Omental fat pad (tissue), 4 donors: ENCODE measurements around the gene RHBDD3. TPM values are rescaled to one million over a fixed set of nuclear protein-coding genes. Genes with fewer than 3 reads are reported as not detected.

ENCODE experiments used
- ATAC-seq: fragments of 150-250 bp; one replicate; pipeline ENCODE4 v1.9.1; 2016; ENCODE audit warnings: mild to moderate bottlenecking, moderate library complexity; ENCODE audit not compliant: low FRiP score
- DNase-seq: peaks from one replicate; pipeline ENCODE4 v3.0.0-alpha.2; 2019; ENCODE audit warnings: low spot score
- total RNA-seq, 4 donors: library from RNA; depleted of rRNA; stranded (reverse); fragments of >200 nt; gene quantifications; one replicate each; pipeline ENCODE4 v1.1.0, GENCODE V29; 2016
- TF ChIP-seq, protein P1 (sequence below), 3 donors: fragments of 450-650 bp; IDR thresholded peaks; one replicate each; pipeline ENCODE4 v1.5.1; 2016 to 2017; ENCODE audit warnings: antibody characterized with exemption in 3 of 3, mild to moderate bottlenecking in 3 of 3, moderate library complexity in 2 of 3

Gene RHBDD3
- total RNA-seq, 4 donors from 2014 or later: 15.0 to 30.8 (median 25.4) TPM

GRCh38 chr22:29275819-29276565 is 8.2 kb upstream of the RHBDD3 start:
- ATAC-seq (no peak), DNase-seq (no peak)
- TF ChIP-seq, protein P1, sequence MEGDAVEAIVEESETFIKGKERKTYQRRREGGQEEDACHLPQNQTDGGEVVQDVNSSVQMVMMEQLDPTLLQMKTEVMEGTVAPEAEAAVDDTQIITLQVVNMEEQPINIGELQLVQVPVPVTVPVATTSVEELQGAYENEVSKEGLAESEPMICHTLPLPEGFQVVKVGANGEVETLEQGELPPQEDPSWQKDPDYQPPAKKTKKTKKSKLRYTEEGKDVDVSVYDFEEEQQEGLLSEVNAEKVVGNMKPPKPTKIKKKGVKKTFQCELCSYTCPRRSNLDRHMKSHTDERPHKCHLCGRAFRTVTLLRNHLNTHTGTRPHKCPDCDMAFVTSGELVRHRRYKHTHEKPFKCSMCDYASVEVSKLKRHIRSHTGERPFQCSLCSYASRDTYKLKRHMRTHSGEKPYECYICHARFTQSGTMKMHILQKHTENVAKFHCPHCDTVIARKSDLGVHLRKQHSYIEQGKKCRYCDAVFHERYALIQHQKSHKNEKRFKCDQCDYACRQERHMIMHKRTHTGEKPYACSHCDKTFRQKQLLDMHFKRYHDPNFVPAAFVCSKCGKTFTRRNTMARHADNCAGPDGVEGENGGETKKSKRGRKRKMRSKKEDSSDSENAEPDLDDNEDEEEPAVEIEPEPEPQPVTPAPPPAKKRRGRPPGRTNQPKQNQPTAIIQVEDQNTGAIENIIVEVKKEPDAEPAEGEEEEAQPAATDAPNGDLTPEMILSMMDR (IDR thresholded peaks at IDR 0.05): no peak

GRCh38 chr22:29275167-29275566 is 7.4 kb upstream of the RHBDD3 start:
- TF ChIP-seq, protein P1 (IDR thresholded peaks at IDR 0.05): no peak
- no peak for DNase-seq
- ATAC-seq: no peak

- ATAC-seq: no peak
- DNase-seq: no peak
- TF ChIP-seq, protein P1 (IDR thresholded peaks at IDR 0.05): no peak
Measured at GRCh38 chr22:29272624-29273023, 4.8 kb upstream of the RHBDD3 start.

GRCh38 chr22:29270475-29271271 is 2.9 kb upstream of the RHBDD3 start:
- ATAC-seq (no peak), DNase-seq (no peak)
- TF ChIP-seq, protein P1 (IDR thresholded peaks at IDR 0.05): no peak

GRCh38 chr22:29269731-29270474 is 2.1 kb upstream of the RHBDD3 start:
- DNase-seq: no peak
- TF ChIP-seq, protein P1 (IDR thresholded peaks at IDR 0.05): no peak
- ATAC-seq: no peak

DNA sequence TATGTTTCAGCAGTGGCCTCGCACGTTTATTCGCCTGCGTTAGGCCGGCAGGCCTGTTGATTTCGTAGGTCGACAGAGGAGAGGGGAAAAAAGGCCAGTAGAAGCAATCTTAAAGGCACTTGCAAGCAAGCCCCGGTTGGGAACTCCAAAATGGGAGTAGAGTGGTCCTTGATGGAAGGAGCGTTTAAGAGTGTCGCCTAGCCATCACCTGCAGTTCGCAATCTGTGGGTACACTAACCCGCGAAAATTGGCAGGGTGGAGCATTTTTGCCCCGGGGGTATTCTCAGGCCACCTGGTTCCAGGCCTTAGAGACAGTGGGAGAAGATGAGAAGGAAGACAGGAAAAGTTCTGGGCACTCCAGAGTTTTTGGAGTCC is 1.4 kb upstream of the RHBDD3 start:
- TF ChIP-seq, protein P1 (IDR thresholded peaks at IDR 0.05): no peak
- ATAC-seq (no peak), DNase-seq (no peak)
